Measurements from ENCODE around the gene FGF10.

Gene FGF10

GRCh38 chr5:44345871-44346270, 43.3 kb downstream of the FGF10 start:
- no peak for DNase-seq

GRCh38 chr5:44336708-44337107, 52.5 kb downstream of the FGF10 start:
- no peak for DNase-seq

DNA sequence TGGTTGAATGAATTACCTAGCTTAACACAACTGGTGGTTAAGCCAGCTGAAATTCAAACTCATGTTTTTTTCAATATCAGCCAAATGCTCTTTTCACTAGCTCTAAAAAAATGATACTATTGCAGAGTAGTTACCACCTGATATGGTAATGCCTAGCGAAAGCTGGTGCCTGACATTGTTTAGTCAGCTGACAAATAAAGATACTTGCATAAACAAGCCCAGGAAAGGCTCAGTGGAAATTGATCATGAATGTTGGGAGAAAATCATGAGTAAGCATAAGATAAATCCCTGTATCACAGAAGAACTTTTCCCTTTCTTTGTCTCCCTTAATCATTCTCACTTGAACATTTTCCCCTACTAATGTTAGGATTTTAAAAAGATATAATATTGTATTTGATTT, 54.6 kb downstream of the FGF10 start:
- no peak for DNase-seq

DNA sequence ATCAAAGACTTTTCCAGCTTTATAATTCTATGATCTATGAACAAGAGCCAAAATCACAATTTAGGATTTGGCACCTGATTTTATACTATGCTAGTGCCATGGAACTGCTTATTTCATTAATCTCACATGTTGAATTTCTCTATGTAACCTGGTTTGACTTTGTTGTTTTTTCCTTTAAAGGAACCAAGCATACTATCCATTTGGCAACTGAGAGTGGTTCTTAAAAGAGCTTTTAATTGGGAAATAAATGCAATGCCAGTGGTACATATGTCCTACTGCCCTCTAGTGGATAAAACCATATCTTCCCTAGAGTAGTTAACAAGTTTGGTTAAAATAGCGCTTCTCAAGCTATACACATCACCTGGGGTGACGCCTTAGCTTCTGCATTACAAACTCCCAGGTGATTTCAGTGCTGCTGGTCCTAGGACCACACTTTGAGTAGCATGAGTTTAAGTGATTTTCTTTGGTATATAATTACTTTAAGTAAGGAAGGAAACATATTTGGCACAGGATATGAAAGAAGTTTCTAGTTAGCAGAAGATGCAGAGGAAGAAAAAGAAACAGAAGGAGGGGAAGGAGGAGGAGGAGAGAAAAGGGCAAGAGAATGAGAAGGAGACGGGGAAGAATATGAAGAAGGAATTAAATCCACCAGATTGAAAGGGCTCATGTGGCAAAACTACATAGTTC, 56.8 kb downstream of the FGF10 start:
- peak; percentile 7 for DNase-seq

DNA sequence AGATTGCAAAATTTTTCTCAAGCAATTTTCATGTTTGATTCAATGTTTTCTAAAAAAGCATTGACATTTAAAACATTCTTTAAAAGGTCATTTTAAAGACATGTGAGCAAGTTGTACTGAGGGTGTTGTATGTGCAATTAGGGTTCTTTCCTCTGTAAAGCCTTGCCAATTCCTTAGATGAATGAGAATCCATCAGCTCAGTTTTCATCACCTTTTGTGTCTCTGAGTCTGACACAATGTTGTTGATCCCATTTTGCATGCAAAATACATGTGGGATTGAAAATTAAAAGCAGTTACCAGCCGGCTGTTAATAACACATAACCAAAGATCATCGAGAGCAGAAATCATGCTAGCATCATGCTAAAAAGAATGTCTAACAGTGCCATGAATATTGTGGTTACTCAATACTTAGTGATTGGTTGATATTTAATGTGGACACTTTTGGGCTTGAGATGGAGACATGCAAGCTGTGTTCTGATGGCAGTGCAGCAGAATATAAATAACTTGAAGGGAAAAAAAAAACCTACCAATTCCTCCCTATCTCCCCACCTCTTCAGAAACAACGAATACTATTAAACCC, 57.7 kb downstream of the FGF10 start:
- no peak for DNase-seq

DNA sequence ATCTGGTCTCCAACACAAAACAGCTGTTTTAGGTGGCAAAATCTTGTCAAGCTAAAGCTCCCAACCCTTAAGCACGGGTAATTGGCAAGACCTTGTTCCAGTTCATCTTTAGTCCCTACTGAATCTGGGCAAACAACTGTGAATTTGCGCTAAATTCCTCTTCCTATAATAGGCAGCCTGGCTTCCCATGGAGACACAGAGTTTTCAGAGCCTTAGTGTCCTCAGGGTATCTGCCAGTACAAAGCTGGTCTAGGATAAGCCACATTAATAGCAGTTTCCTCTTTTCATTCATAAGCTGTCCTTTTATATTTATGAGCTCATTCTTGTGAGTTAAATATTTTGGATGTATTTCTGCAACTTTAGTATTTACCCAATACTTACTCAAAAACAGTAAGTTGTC, 59.5 kb downstream of the FGF10 start:
- DNase-seq, result no peak

DNA sequence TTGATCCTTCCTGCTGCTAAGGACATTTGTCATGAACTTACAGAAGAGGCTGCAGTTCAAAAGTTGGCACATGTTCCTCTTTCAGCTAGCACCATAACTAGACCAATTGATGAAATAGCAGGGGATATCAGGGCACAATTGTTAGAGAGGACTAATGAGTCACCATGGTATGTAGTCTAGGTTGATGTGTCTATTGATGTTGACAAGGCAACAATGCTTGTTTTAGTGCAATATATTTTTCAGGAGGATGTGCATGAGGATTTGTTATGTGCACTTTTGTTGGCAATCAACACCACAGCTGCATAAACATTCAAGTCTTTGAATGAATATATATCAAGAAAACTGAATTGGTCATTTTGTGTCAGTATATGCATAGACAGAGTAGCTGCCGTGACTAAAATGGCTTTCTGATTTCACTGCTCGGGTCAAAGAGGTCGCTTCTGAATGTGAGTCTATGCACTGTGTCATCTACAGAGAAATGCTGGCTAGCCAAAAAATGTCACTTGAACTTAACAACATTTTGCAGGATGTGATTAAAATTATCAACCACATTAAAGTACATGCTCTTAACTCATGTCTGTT, 68.0 kb downstream of the FGF10 start:
- no peak for DNase-seq

- DNase-seq, result no peak
Observed at GRCh38 chr5:44320188-44320587, 69.0 kb downstream of the FGF10 start.

- no peak for DNase-seq
Observed at GRCh38 chr5:44318883-44319282, 70.3 kb downstream of the FGF10 start.

GRCh38 chr5:44312374-44312773, 76.8 kb downstream of the FGF10 start:
- DNase-seq, result no peak

- no peak for DNase-seq
Observed at GRCh38 chr5:44300551-44300950, 88.7 kb downstream of the FGF10 start.

DNA sequence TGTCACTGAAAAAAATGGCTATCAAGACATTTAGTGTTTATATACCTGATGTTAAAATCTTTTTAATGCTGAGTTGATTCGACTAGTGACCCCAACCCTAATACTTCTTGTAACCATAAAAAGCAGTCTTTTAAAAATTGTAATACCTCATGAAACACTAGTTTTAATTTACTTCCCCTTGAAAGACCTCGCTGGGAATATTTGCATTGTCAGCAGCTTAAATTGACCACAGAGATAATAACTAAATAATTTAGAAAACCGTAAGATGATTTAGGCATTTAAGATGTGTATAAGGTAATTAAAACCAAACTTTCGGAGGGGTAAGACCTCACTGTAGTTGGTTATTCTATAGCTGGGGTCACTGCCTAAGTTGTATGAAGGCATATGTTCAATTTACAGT, 89.8 kb downstream of the FGF10 start:
- DNase-seq, result no peak

GRCh38 chr5:44294516-44294915, 94.7 kb downstream of the FGF10 start:
- DNase-seq, result no peak

- DNase-seq, result no peak
Observed at GRCh38 chr5:44292736-44293135, 96.5 kb downstream of the FGF10 start.

GRCh38 chr5:44278469-44278868, 110.8 kb downstream of the FGF10 start:
- DNase-seq, result no peak

- no peak for DNase-seq
Observed at GRCh38 chr5:44275908-44276307, 113.3 kb downstream of the FGF10 start.

DNA sequence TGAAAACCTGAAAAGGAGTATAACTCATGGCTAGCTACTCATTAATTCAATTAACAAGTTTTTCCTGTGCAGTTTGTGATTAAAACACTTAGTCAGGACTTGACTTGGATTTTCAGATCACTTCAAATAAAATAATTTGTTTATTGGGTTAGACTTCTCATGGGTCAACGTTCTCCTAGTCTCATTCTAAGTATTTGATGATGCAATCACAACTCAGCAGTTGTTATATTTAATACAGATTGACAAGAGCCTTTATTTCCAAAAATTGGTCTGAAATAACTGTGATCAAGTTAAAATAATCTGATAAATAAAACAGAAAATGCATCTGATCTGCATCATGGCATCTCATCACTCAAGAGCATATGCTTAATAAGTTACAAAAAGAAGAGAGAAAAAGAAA, 113.9 kb downstream of the FGF10 start:
- no peak for DNase-seq

GRCh38 chr5:44267909-44268308, 121.3 kb downstream of the FGF10 start:
- DNase-seq, result no peak

GRCh38 chr5:44266882-44267576, 122.2 kb downstream of the FGF10 start:
- no peak for DNase-seq

DNA sequence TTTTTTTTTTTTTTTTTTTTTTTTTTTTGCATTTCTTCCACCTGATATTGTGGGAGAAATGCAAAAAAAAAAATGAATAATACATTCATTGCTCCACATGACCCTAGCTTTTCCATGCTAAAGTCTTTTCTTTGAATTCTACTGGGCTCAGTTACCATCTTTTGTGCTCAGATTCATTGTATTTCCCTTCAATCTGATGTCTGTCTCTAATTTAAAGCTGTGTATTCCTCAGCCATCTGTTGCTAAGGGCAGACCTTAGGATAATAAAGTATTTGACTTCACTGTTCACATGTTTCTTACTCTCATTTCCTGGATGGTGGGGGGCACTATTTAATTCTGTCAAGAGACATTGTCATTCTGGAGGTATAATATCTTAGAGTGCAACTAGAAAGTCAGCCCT, 123.5 kb downstream of the FGF10 start:
- no peak for DNase-seq

GRCh38 chr5:44260793-44261192, 128.4 kb downstream of the FGF10 start:
- DNase-seq, result no peak

DNA sequence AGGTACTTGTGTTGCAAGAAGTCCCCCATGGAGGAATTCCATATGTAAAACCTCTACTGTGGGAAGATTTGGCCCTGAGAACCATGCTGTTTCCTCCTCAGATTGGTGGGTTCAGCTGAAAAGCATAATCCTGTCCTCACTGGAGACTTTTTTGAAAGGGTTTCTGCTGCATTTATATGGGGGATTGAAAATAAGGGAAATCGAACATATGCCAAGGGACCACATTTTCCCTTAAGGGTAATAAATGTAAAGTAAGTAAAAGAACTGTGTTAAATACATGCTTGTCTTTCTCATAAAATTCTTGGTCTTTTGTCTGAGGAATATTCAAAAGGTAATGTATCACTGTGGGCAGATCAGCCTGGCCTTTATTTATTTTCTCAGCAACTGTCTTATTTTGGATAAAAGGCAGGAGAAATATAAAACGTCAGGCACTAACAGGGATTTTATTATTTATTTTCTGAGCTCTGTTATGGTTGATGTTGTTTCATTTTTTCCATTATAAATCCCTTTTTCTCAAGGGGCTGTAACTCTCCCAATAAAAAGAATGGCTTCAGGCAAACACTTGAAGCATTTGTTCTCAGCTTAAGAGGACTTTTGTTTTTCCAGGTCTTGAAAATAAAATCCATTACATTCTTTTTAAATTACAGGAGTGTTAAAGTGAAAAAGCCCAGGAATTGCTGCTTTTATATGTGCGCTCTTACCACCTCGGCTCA, 131.4 kb downstream of the FGF10 start:
- no peak for DNase-seq

GRCh38 chr5:44257221-44257620, 132.0 kb downstream of the FGF10 start:
- no peak for DNase-seq

Data from NCI-H524 treated with DMSO at 0.1 percent for 48 hours (cell line).